GM19455 (cell line): ENCODE results near the gene ARHGAP35.
"Not testable (repeated sequence)": the region's sequence is repeated elsewhere in the genome, so short reads cannot be mapped to it uniquely, and the experiment has no call there.

Experiments used
- ATAC-seq: cut with Tn5 transposase; IDR thresholded peaks from one replicate; pipeline ENCODE4 v1.9.1; 2021; ENCODE audit not compliant: unreplicated experiment

The ARHGAP35 gene

DNA sequence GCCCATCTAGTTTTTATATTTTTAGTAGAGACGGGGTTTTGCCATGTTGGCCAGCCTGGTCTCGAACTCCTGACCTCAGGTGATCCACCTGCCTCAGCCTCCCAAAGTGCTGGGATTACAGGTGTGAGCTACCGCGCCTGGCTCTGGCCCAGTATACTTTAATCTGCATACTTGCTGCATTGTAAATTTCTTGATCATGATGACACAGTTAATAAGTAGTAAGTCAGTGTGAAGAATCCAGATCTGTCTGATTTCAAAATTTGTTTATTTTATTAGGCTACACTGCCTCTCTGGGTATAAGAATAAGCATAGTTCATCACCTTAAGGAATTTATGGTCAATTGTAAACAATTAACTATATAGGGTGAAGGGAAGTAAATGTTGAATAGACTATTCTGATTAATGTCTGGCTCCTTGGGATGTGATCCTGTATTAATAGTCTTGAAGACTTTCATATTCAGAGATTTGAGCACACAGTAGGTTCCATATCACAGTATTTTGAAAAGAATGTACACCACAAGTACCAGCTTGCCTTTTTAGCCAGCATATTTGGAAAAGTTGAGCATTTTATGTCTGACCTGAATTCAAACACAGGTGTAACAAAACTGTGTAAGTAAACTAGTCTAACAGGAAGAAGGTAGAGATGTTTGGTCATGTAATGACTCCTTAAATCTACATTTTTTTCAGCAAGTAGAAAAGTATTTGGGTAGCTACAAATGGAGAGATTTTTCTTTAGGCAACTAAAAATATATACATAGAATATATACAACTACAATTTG is 7.4 kb downstream of the ARHGAP35 start:
- ATAC-seq = no peak

DNA sequence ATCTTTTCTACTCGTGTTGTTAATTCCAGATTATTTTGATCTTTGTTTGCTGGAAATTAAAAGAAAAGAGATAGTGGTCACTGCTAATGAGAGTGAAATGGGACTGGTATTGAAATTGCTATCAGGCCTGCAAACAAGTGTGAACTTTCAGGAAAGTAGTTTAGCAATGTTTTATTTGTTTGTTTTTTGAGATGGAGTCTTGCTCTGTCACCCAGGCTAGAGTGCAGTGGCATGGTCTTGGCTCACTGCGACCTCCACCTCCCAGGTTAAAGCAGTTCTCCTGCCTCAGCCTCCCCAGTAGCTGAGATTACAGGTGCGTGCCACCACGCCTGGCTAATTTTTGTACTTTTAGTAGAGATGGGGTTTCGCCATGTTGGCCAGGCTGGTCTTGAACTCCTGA is 10.4 kb downstream of the ARHGAP35 start:
- not testable (repeated sequence) for ATAC-seq

GRCh38 chr19:46872967-46873366 is 12.2 kb downstream of the ARHGAP35 start:
- no peak for ATAC-seq

- no peak for ATAC-seq
Observed at GRCh38 chr19:46875234-46875633, 14.4 kb downstream of the ARHGAP35 start.

DNA sequence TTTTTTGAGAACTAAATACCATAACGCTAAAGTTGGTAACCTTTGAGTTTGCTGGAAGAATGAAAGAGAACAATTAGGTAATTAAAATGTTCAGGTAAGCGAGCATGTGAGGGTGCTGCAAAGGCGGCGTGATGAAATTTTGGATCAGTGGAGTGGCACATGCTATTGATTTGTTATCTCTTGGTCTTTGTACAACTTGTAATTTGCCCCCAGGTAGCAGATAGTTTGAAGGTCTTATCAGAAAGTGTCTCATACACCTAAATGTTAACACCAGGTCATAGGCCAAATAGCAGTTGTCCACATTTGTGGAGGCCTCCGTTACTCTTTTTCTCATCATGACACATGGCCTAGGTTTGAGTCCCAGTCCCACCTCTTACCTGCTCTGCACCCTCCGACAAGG is 14.9 kb downstream of the ARHGAP35 start:
- ATAC-seq = no peak

DNA sequence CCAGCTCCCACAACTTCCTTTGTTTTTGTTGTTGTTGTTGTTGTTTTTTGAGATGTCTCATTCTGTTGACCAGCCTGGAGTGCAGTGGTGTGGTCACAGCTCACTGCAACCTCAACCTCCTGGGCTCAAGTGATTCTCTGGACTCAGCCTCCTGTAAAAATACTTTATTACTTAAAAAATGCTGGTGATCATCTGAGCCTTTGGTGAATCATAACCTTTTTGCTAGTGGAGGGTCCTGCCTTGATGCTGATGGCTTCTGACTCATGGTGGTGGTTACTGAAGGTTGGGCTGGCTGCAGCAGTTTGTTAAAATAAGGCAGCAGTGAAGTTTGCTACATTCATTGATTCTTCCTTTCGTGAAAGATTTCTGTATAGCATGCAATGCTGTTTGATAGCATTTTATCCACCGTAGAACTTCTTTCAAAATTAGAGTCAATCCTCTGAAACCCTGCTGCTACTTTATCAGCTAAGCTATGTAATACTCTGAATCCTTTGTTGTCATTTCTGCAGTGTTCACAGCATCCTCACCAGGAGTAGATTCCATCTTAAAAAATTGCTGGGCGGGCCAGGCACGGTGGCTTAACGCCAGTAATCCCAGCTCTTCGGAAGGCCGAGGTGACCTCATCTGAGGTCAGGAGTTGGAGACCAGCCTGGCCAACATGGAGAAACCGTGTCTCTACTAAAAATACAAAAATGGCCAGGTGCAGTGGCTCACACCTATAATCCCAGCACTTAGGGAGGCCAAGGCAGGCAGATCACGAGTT is 18.0 kb downstream of the ARHGAP35 start:
- ATAC-seq = no peak

- ATAC-seq = no peak
Observed at GRCh38 chr19:46880431-46880830, 19.6 kb downstream of the ARHGAP35 start.

DNA sequence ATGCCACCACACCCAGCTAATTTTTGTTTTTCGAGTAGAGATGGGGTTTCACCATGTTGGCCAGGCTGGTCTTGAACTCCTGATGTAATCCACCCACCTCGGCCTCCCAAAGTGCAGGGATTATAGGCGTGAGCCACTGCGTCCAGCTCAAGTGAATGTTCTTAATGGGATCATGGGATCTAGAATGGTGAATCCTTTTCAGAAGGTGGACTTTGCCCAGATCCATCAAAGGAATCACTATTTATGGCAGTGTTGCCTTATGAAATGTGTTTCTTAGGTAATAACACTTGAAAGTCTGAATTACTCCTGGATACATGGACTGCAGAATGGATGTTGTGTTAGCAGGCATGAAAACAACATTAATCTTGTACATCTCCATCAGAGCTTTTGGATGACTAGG is 20.3 kb downstream of the ARHGAP35 start:
- ATAC-seq = no peak

- no peak for ATAC-seq
Observed at GRCh38 chr19:46882034-46882433, 21.2 kb downstream of the ARHGAP35 start.

GRCh38 chr19:46882751-46883150 is 22.0 kb downstream of the ARHGAP35 start:
- ATAC-seq = not testable (repeated sequence)

DNA sequence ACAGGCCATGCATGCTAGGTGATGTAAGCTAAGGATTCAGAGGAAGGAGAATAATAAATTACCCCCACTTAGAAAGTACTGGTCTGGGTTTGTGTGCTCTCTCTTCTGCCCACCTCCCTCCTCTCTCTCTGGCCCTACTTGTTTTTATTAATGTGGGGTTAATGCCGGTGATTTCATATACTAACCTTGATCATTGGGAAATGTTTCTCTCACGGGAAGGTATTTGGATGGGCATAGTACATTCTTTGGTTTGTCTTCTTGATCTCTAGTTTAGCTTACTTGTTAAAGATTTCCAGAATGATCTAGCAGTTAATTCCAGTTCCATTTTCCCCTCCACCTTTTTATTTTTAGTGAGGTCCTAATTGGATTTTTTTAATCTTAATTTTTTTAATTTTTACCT is 24.6 kb downstream of the ARHGAP35 start:
- ATAC-seq = no peak

DNA sequence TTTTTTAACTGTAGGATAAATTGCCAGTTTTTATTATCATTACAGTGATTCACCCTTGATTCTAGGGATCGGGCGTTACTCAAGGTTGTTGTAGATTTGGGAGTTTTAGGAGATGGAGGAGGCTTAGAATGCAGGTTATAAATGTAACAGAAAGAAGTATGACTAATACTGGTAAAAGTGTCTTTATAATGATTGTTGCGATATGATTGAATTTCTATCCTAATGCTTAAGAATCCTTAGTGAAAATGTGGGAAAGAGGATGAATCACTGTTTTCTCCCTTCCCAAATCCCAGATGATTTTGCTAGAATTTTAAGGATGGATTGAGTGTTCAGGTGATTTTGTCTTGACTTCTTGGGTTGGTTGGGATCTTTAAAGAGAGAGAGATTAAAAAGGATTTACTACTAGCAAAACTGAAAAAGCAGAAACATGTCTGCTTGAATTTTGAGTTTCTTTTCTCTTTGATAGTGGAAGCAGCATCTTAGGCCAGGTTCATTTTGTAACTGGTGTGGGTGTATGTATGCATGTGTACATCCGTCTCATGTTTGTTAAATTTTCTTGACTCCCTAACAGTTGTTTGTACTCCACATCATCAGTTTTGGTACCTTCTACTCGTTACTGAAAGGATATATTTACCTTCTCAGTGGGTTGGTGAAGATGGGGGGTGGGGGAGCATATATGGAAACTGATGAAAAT is 25.9 kb downstream of the ARHGAP35 start:
- ATAC-seq = no peak

- ATAC-seq = no peak
Observed at GRCh38 chr19:46887240-46887782, 26.5 kb downstream of the ARHGAP35 start.

DNA sequence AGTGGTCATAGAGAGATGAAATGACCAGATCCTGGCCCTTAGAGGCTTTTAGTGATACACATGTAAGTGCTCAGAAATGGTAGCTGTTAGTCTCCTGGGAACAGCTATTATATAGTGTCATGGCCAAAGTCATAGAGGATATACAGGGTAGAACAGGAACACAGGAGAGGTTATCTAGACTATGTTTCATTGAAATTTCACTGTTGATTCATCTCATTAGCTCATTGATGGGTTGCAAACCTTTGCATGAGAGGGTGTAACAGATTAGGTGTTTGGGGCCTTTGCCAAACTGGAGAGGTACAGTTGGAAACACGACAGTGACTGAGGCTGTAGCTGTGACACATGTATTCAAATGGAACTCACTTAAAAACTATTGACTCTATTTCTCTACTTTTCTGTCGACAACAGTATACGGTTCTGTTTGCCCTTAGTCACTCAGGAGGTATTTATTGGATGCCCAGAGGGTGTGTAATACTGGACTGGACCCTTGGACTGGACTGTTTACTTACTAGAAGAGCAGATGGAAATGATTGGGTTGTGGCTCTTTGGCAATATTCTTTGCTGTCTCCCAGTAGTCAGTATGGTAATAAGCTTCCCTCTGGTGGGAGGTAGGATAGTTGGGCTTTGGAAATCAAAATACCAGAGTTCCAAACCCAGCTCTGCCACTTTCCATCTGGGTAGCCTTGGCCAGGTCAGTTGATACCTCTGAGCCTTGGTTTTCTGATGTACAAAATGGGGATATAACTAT is 29.8 kb downstream of the ARHGAP35 start:
- no peak for ATAC-seq

- ATAC-seq = no peak
Observed at GRCh38 chr19:46892252-46893179, 31.7 kb downstream of the ARHGAP35 start.

GRCh38 chr19:46896076-46896794 is 35.4 kb downstream of the ARHGAP35 start:
- no peak for ATAC-seq

DNA sequence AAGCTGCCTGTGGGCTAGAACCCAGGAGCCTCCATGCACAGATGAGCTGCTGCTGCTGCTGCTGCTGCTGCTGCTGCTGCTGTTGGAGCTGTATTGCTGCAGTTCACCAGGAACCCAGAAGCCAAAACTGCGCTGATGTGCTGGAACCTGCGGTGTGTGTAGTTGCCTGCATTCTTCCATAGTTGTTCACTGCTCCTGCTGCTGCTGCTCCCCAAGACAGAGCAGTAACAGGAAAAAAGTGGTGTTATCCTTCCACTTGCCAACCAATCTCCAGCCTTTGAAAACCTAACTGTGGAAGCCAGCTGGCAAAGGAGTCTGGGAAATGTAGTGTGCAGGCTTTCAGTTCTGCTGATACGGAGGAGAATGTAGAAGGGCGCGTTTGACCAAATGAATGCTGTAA is 37.9 kb downstream of the ARHGAP35 start:
- no peak for ATAC-seq

- no peak for ATAC-seq
Observed at GRCh38 chr19:46900341-46900740, 39.5 kb downstream of the ARHGAP35 start.
